OCI-LY1 (cell line): ENCODE measurements around the gene KIDINS220.

Experiments
- EZH2 ChIP-seq: fragments of 200-600 bp; sonication (generic), shearing (Covaris generic); IDR thresholded peaks from 2 replicates; pipeline ENCODE4 v1.8.0; 2017; ENCODE audit warnings: borderline replicate concordance, mixed run types, mild to moderate bottlenecking, antibody characterized with exemption, low read length, moderate library complexity, mixed read lengths
- TF ChIP-seq, protein P1 (sequence below): fragments of 200-600 bp; sonication (generic), shearing (Covaris generic); IDR thresholded peaks from 2 replicates; pipeline ENCODE4 v1.5.1; 2017; ENCODE audit warnings: mild to moderate bottlenecking, antibody characterized with exemption, low read length, moderate library complexity, mixed read lengths

DNA sequence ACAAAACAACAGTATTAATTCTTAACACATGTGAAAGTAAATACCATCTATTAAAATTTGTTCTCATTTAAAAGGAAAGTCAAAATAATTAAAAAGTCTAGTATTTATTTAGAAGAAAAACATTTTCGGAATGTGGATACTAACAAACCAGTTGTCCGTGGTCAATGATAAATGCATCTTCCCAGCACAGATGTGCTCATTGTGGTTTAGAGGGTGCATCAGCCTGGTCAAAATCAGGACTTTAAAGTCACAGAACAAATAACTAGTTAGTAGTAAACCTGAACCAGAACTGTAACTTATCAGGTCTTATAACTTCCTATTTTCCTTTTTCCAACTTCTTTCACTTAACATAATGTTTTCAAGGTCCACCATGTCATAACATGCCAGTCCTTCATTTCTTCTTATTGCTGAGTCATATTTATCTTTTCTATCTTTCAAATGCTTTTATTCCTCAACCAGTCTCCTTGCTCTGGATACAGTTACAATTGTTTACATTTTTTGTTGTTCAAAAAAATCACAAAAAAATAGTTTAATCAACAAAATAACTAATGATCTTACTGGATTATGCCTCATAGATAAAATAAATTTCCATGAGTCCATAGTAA, 99.7 kb downstream of the KIDINS220 start:
- TF ChIP-seq, protein P1, sequence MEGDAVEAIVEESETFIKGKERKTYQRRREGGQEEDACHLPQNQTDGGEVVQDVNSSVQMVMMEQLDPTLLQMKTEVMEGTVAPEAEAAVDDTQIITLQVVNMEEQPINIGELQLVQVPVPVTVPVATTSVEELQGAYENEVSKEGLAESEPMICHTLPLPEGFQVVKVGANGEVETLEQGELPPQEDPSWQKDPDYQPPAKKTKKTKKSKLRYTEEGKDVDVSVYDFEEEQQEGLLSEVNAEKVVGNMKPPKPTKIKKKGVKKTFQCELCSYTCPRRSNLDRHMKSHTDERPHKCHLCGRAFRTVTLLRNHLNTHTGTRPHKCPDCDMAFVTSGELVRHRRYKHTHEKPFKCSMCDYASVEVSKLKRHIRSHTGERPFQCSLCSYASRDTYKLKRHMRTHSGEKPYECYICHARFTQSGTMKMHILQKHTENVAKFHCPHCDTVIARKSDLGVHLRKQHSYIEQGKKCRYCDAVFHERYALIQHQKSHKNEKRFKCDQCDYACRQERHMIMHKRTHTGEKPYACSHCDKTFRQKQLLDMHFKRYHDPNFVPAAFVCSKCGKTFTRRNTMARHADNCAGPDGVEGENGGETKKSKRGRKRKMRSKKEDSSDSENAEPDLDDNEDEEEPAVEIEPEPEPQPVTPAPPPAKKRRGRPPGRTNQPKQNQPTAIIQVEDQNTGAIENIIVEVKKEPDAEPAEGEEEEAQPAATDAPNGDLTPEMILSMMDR = no peak
- TF ChIP-seq EZH2 = no peak
